Kidney (tissue), 14 donors: Measurements from ENCODE around the gene SNRPD3. TPM values are rescaled to one million over a fixed set of nuclear protein-coding genes. Genes with fewer than 3 reads are reported as not detected.

Source experiments
- DNase-seq, 5 donors: peaks; one replicate each; pipeline ENCODE4 v3.0.0-alpha.2; 2013 to 2020
- FAIRE-seq: peaks from 2 replicates; lab custom pipeline; 2012; peaks lifted over from hg19 to GRCh38; lab: Jason Lieb, UNC
- H3K27ac ChIP-seq, 2 donors: one replicate each; pipeline ENCODE4 v1.7.0; 2013; ENCODE audit warnings: low read depth in 2 of 2, low read length in 2 of 2, inconsistent platforms in 1 of 2
- H3K27me3 ChIP-seq: one replicate; pipeline ENCODE4 v1.7.1; 2013; ENCODE audit warnings: low read length, inconsistent platforms; ENCODE audit not compliant: control insufficient read depth, insufficient read depth
- H3K36me3 ChIP-seq, 3 donors: one replicate each; pipeline versions ENCODE4 v1.7.0 to v1.7.1; 2013; ENCODE audit warnings: low read length in 3 of 3, control low read depth in 1 of 3, inconsistent platforms in 1 of 3; ENCODE audit not compliant: insufficient read depth in 3 of 3, control insufficient read depth in 2 of 3
- H3K4me1 ChIP-seq, 3 donors: one replicate each; pipeline versions ENCODE4 v1.7.0 to v1.7.1; 2013; ENCODE audit warnings: low read length in 3 of 3, inconsistent platforms in 1 of 3, low read depth in 1 of 3; ENCODE audit not compliant: control insufficient read depth in 2 of 3, insufficient read depth in 2 of 3
- H3K4me3 ChIP-seq, 3 donors: one replicate each; pipeline versions ENCODE4 v1.7.0 to v1.8.1; 2013; ENCODE audit warnings: low read length in 3 of 3, control low read depth in 1 of 3, inconsistent platforms in 1 of 3
- H3K9ac ChIP-seq, 3 donors: one replicate each; pipeline versions ENCODE4 v1.7.0 to v1.7.1; 2013; ENCODE audit warnings: low read length in 3 of 3, control low read depth in 1 of 3, inconsistent platforms in 1 of 3
- H3K9me3 ChIP-seq, 3 donors: one replicate each; pipeline versions ENCODE4 v1.7.0 to v1.7.1; 2013; ENCODE audit warnings: low read length in 3 of 3, control low read depth in 1 of 3, inconsistent platforms in 1 of 3; ENCODE audit not compliant: control insufficient read depth in 2 of 3, insufficient read depth in 1 of 3
- CTCF ChIP-seq: IDR thresholded peaks from 3 replicates; pipeline ENCODE4 v1.5.1; 2012; ENCODE audit warnings: mild to moderate bottlenecking, moderate library complexity, borderline replicate concordance; ENCODE audit not compliant: insufficient read depth; ENCODE audit errors: extremely low read depth
- intact Hi-C: fragments of 100-400 bp; cut with DNase I; formaldehyde crosslinking; loops from one replicate; pipeline ENCODE4 v1.11.1; 2022
- polyA plus RNA-seq: library from polyadenylated mRNA; stranded (reverse); fragments of 350-450 nt; fragmentation: Illumina TruSeq; extraction: RNeasy Lipid Tissue Mini Kit (QIAGEN cat#74804); gene quantifications from one replicate; pipeline ENCODE4 v1.2.3, GENCODE V29; 2014; ENCODE audit warnings: low read depth, low replicate concordance; ENCODE audit not compliant: insufficient read depth
- total RNA-seq: library from RNA; stranded (reverse); fragmentation: NEBNext Ultra II Directional; extraction: Animal tissue kit (Norgen Biotek cat#: 25700); gene quantifications from one replicate; pipeline ENCODE4 v1.2.1, GENCODE V29; 2021
- donor health status: control.
- donor health status: control.
- donor health status: control.
- donor health status: control.
- donor health status: control.
- donor health status: DM: yes; HTN: yes; CAD: no.
- donor health status: Normal renal cell carcinoma (clear cell type).

Gene SNRPD3
- total and polyA plus RNA-seq, 2 donors from 2014 or later = 73.7 to 136 TPM

DNA sequence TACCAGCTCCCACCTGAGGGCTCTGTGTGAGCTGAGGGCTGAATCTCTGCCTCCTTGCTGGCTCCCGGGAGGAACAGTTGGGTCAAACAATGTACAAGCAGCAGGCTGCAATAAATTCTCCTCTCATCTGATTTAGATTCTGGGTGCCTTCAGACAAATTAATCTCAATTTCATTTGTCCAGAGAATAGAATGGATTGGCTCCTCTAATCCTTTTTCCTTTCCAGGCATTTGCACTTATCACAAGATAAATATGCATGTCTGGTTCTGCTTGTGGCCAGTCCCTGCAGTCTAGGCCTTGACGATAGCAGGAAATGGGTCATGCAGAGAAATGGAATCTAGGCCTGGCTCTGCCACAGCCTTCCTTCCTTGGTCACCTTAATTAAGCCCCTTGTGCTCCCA lies 31.9 kb upstream of the SNRPD3 start:
- Histone ChIP-seq H3K9me3 (no peaks in the 10 kb centered on the region), H3K9ac (no peak overlapping the region), H3K36me3 (peaks cover 0 to 6% (median 5%) of the 10 kb centered on the region in 3 donors), H3K4me1 (peaks cover 0 to 11% (median 0%) of the 10 kb centered on the region in 3 donors), H3K27me3 (no peaks in the 10 kb centered on the region), H3K27ac (no peak overlapping the region), H3K4me3 (no peak overlapping the region)
- FAIRE-seq (no peak), DNase-seq (no peak)
- intact Hi-C loops = loop anchor here (10.0 kb wide), 1 partner anchor 199 kb away; no protein-coding TSS in a partner anchor
- TF ChIP-seq CTCF = no peak

GRCh38 chr22:24525416-24526037 lies 30.3 kb upstream of the SNRPD3 start:
- Histone ChIP-seq H3K4me3 (no peak overlapping the region), H3K9ac (no peak overlapping the region), H3K9me3 (no peaks in the 10 kb centered on the region), H3K27ac (no peak overlapping the region), H3K4me1 (peaks cover 0 to 9% (median 0%) of the 10 kb centered on the region in 3 donors), H3K27me3 (no peaks in the 10 kb centered on the region), H3K36me3 (peaks cover 0 to 6% (median 5%) of the 10 kb centered on the region in 3 donors)
- TF ChIP-seq CTCF = peak; percentile 80
- FAIRE-seq = no peak
- peak; percentile 51 to 86 (median 71) for DNase-seq
- intact Hi-C loops = loop anchor here (10.0 kb wide), 1 partner anchor 201 kb away; no protein-coding TSS in a partner anchor

- Histone ChIP-seq H3K4me3 (no peak overlapping the region), H3K27me3 (no peaks in the 10 kb centered on the region), H3K27ac (no peak overlapping the region), H3K36me3 (peaks cover 0 to 6% (median 5%) of the 10 kb centered on the region in 3 donors), H3K4me1 (peaks cover 0 to 9% (median 0%) of the 10 kb centered on the region in 3 donors), H3K9me3 (no peaks in the 10 kb centered on the region), H3K9ac (no peak overlapping the region)
- TF ChIP-seq CTCF = no peak
- intact Hi-C loops = loop anchor here (10.0 kb wide), 1 partner anchor 201 kb away; no protein-coding TSS in a partner anchor
- FAIRE-seq = no peak
- DNase-seq = no peak
These were observed 29.6 kb upstream of the SNRPD3 start for GRCh38 chr22:24526191-24526590.
